HFFc6 (cell line): Measurements from ENCODE around the gene CRK. TPM values are rescaled to one million over a fixed set of nuclear protein-coding genes. Genes with fewer than 3 reads are reported as not detected.

Source experiments
- DNase-seq: peaks from one replicate; pipeline ENCODE4 v3.0.0-alpha.2; 2018
- H3K27ac Mint-ChIP-seq: 2 replicates; pipeline ENCODE4 v1.8.0; 2020; ENCODE audit warnings: mild to moderate bottlenecking, mixed read lengths
- H3K27me3 Mint-ChIP-seq: 2 replicates; pipeline ENCODE4 v1.8.0; 2021; ENCODE audit warnings: mild to moderate bottlenecking, moderate library complexity, mixed read lengths; ENCODE audit not compliant: insufficient read depth
- H3K36me3 Mint-ChIP-seq: 2 replicates; pipeline ENCODE4 v1.8.0; 2021; ENCODE audit warnings: low read depth, mixed read lengths
- H3K4me1 Mint-ChIP-seq: 2 replicates; pipeline ENCODE4 v1.8.0; 2020; ENCODE audit warnings: low read depth, mixed read lengths
- H3K4me3 Mint-ChIP-seq: 2 replicates; pipeline ENCODE4 v1.8.0; 2020; ENCODE audit warnings: mild to moderate bottlenecking, moderate library complexity, mixed read lengths
- H3K9me3 Mint-ChIP-seq: 2 replicates; pipeline ENCODE4 v1.8.0; 2020; ENCODE audit warnings: mild to moderate bottlenecking, mixed read lengths
- CTCF ChIP-seq: fragments of 200-600 bp; sonication (generic); IDR thresholded peaks from 2 replicates; pipeline ENCODE4 v1.5.0; 2021; ENCODE audit warnings: antibody characterized with exemption, mild to moderate bottlenecking
- total RNA-seq, 6 experiments: library from RNA; stranded (reverse); fragmentation: NEBNext Ultra II Directional; extraction: Animal tissue kit (Norgen Biotek cat#: 25700); gene quantifications; 2 replicates in 1 of 6; 3 replicates in 5 of 6; pipeline ENCODE4 v1.2.3, GENCODE V29; 2021

The CRK gene
- total RNA-seq, 6 experiments from 2014 or later = 71.1 to 83.1 (median 77.5) TPM

GRCh38 chr17:1416414-1416813, 39.6 kb downstream of the CRK start:
- Mint-ChIP-seq H3K36me3 (peaks cover 18% of the 10 kb centered on the region), H3K27ac (no peak overlapping the region), H3K4me1 (peaks cover 19% of the 10 kb centered on the region), H3K4me3 (no peak overlapping the region), H3K9me3 (no peaks in the 10 kb centered on the region), H3K27me3 (peaks cover 4% of the 10 kb centered on the region)
- TF ChIP-seq CTCF = no peak
- DNase-seq = no peak

GRCh38 chr17:1414634-1415033, 41.4 kb downstream of the CRK start:
- no peak for TF ChIP-seq CTCF
- Mint-ChIP-seq H3K9me3 (no peaks in the 10 kb centered on the region), H3K36me3 (peaks cover 13% of the 10 kb centered on the region), H3K27me3 (peaks cover 4% of the 10 kb centered on the region), H3K4me1 (peaks cover 14% of the 10 kb centered on the region), H3K27ac (no peak overlapping the region), H3K4me3 (0 out of 2 replicates have a peak overlapping the region, but pooled peaks have one; percentile 1)
- DNase-seq = no peak

- Mint-ChIP-seq H3K4me1 (peaks cover 14% of the 10 kb centered on the region), H3K27ac (no peak overlapping the region), H3K9me3 (no peaks in the 10 kb centered on the region), H3K27me3 (peaks cover 4% of the 10 kb centered on the region), H3K4me3 (0 out of 2 replicates have a peak overlapping the region, but pooled peaks have one; percentile 1), H3K36me3 (peaks cover 13% of the 10 kb centered on the region)
- no peak for DNase-seq
- TF ChIP-seq CTCF = no peak
These were observed 41.9 kb downstream of the CRK start for GRCh38 chr17:1414001-1414574.

- Mint-ChIP-seq H3K27me3 (peaks cover 4% of the 10 kb centered on the region), H3K36me3 (peaks cover 13% of the 10 kb centered on the region), H3K27ac (no peak overlapping the region), H3K4me1 (peaks cover 14% of the 10 kb centered on the region), H3K9me3 (no peaks in the 10 kb centered on the region), H3K4me3 (no peak overlapping the region)
- DNase-seq = peak; percentile 84
- no peak for TF ChIP-seq CTCF
These were observed 42.7 kb downstream of the CRK start for GRCh38 chr17:1413281-1413791.

GRCh38 chr17:1412185-1413110, 43.6 kb downstream of the CRK start:
- H3K4me3 Mint-ChIP-seq = no peak overlapping the region
- DNase-seq = no peak
- no peak overlapping the region for H3K27ac Mint-ChIP-seq
- H3K9me3 Mint-ChIP-seq = no peaks in the 10 kb centered on the region
- H3K27me3 Mint-ChIP-seq = peaks cover 4% of the 10 kb centered on the region
- peaks cover 14% of the 10 kb centered on the region for H3K4me1 Mint-ChIP-seq
- no peak for TF ChIP-seq CTCF
- H3K36me3 Mint-ChIP-seq = peaks cover 8% of the 10 kb centered on the region
